Left lung (tissue), 10 donors: ENCODE measurements around the gene CRB2. TPM values are rescaled to one million over a fixed set of nuclear protein-coding genes. Genes with fewer than 3 reads are reported as not detected.

Experiments used
- ATAC-seq: fragments of 200-7000 bp; cut with Tn5 transposase; one replicate; pipeline ENCODE4 v1.9.1; 2020; ENCODE audit warnings: moderate library complexity
- DNase-seq, 4 donors: peaks; one replicate each; pipeline ENCODE4 v3.0.0-alpha.2; 2013 to 2020
- H3K27ac ChIP-seq, 2 donors: fragments of 200-600 bp; sonication (generic) in 1 of 2; one replicate each; pipeline versions ENCODE4 v1.5.0 to v1.8.0; 2020 to 2021
- H3K27me3 ChIP-seq, 2 donors: fragments of 200-600 bp; sonication (generic) in 1 of 2; one replicate each; pipeline versions ENCODE4 v1.5.0 to v1.8.0; 2020 to 2021
- H3K36me3 ChIP-seq, 2 donors: fragments of 200-600 bp; sonication (generic) in 1 of 2; one replicate each; pipeline versions ENCODE4 v1.5.0 to v1.8.0; 2020 to 2021
- H3K4me1 ChIP-seq, 2 donors: fragments of 200-600 bp; one replicate each; pipeline ENCODE4 v1.8.0; 2021
- H3K4me3 ChIP-seq, 2 donors: fragments of 200-600 bp; sonication (generic) in 1 of 2; one replicate each; pipeline versions ENCODE4 v1.5.0 to v1.8.0; 2020 to 2021; ENCODE audit warnings: mild to moderate bottlenecking in 1 of 2
- H3K9me3 ChIP-seq, 2 donors: fragments of 200-600 bp; sonication (generic) in 1 of 2; one replicate each; pipeline versions ENCODE4 v1.5.0 to v1.8.0; 2020 to 2021
- intact Hi-C, 2 donors: fragments of 100-400 bp; cut with DNase I; formaldehyde crosslinking; loops; one replicate each; pipeline versions ENCODE4 v1.11.2 to v1.14.2; 2022
- polyA plus RNA-seq, 6 donors: library from polyadenylated mRNA; unstranded; fragments of 120-200 nt; gene quantifications; one replicate each; pipeline ENCODE4 v1.2.1, GENCODE V29; 2013; ENCODE audit not compliant: insufficient read length in 6 of 6
- total RNA-seq, 2 donors: library from RNA; stranded (reverse); fragmentation: NEBNext Ultra II Directional; extraction: Animal tissue kit (Norgen Biotek cat#: 25700); gene quantifications; one replicate each; pipeline ENCODE4 v1.2.1, GENCODE V29; 2021
- TF ChIP-seq, protein P1 (sequence below), 2 donors: fragments of 200-600 bp; sonication (generic) in 1 of 2; IDR thresholded peaks; one replicate each; pipeline versions ENCODE4 v1.5.0 to v1.8.0; 2021; ENCODE audit warnings: antibody characterized with exemption in 2 of 2
- donor health status: DM: no; HTN: yes; CAD: no.
- donor health status: DM: no; HTN: no; CAD: no.

CRB2 gene
- total and polyA plus RNA-seq, 8 donors = 0.08 to 0.58 (median 0.34) TPM

- TF ChIP-seq, protein P1, sequence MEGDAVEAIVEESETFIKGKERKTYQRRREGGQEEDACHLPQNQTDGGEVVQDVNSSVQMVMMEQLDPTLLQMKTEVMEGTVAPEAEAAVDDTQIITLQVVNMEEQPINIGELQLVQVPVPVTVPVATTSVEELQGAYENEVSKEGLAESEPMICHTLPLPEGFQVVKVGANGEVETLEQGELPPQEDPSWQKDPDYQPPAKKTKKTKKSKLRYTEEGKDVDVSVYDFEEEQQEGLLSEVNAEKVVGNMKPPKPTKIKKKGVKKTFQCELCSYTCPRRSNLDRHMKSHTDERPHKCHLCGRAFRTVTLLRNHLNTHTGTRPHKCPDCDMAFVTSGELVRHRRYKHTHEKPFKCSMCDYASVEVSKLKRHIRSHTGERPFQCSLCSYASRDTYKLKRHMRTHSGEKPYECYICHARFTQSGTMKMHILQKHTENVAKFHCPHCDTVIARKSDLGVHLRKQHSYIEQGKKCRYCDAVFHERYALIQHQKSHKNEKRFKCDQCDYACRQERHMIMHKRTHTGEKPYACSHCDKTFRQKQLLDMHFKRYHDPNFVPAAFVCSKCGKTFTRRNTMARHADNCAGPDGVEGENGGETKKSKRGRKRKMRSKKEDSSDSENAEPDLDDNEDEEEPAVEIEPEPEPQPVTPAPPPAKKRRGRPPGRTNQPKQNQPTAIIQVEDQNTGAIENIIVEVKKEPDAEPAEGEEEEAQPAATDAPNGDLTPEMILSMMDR (IDR thresholded peaks at IDR 0.05) = peak; percentile 91 to 95
- Histone ChIP-seq H3K4me3 (no peak overlapping the region), H3K27me3 (peaks cover 0 to 45% of the 10 kb centered on the region in 2 donors), H3K4me1 (peaks cover 0 to 5% of the 10 kb centered on the region in 2 donors), H3K9me3 (no peaks in the 10 kb centered on the region), H3K27ac (no peak overlapping the region), H3K36me3 (no peaks in the 10 kb centered on the region)
- ATAC-seq (peak; percentile 91), DNase-seq (peak in 2 of 4 donors; percentile 50 to 65)
- intact Hi-C loops = loop anchor here in 1 of 2 donors (10.0 kb wide), 1 partner anchor 265 kb away; no protein-coding TSS in a partner anchor
These were observed 6.1 kb upstream of the CRB2 start for GRCh38 chr9:123349691-123350480.

DNA sequence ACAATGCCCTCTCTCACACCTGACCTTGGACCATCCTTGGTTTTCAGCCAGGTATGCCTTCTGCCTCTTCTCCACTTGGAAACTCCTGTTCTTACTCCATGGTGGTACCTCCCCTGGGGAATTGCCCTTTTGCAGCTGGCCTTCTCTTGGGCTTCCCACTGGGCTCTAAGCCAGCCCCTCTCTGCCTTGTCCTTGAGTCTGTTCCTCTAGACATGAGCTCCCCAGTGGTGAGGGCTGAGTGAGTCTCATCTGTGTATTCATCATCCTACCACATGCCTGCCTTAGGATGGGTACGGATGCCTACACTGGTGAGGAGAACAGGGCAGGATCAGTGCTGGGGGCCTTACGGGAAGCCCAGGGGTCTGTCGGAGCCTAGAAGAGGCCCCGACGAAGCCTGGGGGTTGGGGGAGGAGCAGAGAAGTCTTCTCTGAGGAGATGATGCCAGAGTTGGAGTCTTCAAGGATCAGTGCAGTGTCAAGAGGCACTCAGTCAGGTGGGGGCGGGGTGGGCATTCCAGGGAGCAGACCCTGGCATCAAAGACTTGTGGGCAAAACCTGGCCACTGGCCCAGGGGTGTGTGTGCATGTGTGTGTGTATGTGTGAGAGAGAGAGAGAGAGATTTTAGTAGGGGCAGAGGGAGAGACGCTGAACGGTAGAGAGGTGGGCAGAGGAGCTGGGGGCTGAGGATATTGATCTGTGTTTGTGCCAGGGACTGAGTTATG lies 5.2 kb upstream of the CRB2 start:
- H3K36me3 ChIP-seq = no peaks in the 10 kb centered on the region
- TF ChIP-seq, protein P1 (IDR thresholded peaks at IDR 0.05) = no peak
- ATAC-seq (no peak), DNase-seq (no peak)
- intact Hi-C loops = loop anchor here in 1 of 2 donors (10.0 kb wide), 1 partner anchor 266 kb away; no protein-coding TSS in a partner anchor
- no peaks in the 10 kb centered on the region for H3K9me3 ChIP-seq
- H3K4me3 ChIP-seq = no peak overlapping the region
- H3K27me3 ChIP-seq = peaks cover 0 to 46% of the 10 kb centered on the region in 2 donors
- H3K27ac ChIP-seq = no peak overlapping the region
- H3K4me1 ChIP-seq = peaks cover 0 to 5% of the 10 kb centered on the region in 2 donors

DNA sequence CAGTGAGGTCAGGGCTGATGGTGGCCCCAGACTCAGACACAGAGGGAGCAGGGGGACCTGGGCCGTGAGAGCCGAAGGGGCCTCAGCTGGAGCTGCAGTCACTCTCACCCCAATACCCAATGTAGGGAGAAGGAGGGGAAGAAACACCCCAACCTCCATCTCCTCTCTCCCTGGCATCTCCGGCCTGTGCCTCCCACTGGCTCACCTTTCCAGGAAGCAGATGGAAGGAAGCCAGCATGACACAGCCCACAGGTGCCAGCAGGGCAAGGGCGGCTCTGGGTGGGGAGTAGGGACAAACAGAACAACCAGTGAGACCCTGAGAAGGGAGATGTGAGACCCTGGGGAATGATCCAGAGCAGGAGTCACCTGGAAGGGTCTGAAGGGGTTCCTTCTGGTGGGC lies 3.0 kb upstream of the CRB2 start:
- DNase-seq (peak in 1 of 4 donors; percentile 47), ATAC-seq (no peak)
- Histone ChIP-seq H3K36me3 (no peaks in the 10 kb centered on the region), H3K4me3 (no peak overlapping the region), H3K27ac (no peak overlapping the region), H3K27me3 (peaks cover 0 to 62% of the 10 kb centered on the region in 2 donors), H3K4me1 (peaks cover 0 to 5% of the 10 kb centered on the region in 2 donors), H3K9me3 (no peaks in the 10 kb centered on the region)
- TF ChIP-seq, protein P1 (IDR thresholded peaks at IDR 0.05) = no peak
- intact Hi-C loops = loop anchor here in 1 of 2 donors (10.0 kb wide), 1 partner anchor 268 kb away; no protein-coding TSS in a partner anchor

DNA sequence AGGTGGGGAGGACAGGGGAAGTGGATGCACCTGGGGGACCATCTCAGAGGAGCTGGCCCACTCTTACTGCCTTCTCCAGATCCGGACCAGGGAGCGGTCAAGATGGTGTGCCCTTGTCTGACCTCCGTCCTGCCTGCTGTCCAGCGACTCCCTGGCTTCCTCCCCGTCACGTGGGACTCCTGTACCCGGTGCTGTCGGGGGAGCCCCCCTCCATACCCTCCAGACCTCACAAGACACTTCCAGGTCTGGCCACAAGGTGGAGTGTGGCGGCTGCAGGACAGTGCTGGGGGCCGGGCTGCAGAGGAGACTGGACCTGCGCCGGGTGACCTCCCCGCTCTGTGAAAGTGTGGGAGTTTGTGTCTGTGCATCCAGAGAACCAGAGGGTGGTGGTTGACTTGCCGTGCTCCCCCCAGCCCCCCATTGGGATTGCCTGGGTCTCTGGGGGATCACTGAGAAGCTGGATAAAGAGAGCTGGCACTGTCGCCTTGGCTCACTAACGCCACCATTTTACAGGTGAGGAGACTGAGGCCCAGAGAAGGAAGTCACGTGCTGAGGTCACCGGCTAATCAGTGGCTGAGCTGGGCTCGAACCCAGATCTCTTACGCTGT lies 1.9 kb upstream of the CRB2 start:
- Histone ChIP-seq H3K9me3 (no peaks in the 10 kb centered on the region), H3K4me3 (no peak overlapping the region), H3K4me1 (peaks cover 0 to 5% of the 10 kb centered on the region in 2 donors), H3K27ac (no peak overlapping the region), H3K27me3 (peaks cover 0 to 57% of the 10 kb centered on the region in 2 donors), H3K36me3 (no peaks in the 10 kb centered on the region)
- DNase-seq = peak in 3 of 4 donors; percentile 49 to 84 (median 62)
- intact Hi-C loops = loop anchor here in 1 of 2 donors (10.0 kb wide), 1 partner anchor 269 kb away; no protein-coding TSS in a partner anchor
- TF ChIP-seq, protein P1 (IDR thresholded peaks at IDR 0.05) = peak; percentile 75 to 86
- ATAC-seq = peak; percentile 80
